ENCODE data around the gene CD2AP. TPM values are rescaled to one million over a fixed set of nuclear protein-coding genes. Genes with fewer than 3 reads are reported as not detected.

The CD2AP gene
- total and polyA plus RNA-seq, 2 experiments from 2014 or later: 9.8 to 19.2 TPM

GRCh38 chr6:47573109-47573508 is 95.5 kb downstream of the CD2AP start:
- Histone ChIP-seq H3K9me3 (ENCODE audit: low read depth) (no peaks in the 10 kb centered on the region), H3K27me3 (no peaks in the 10 kb centered on the region), H3K36me3 (peaks cover 15% of the 10 kb centered on the region), H3K4me3 (no peak overlapping the region), H3K4me1 (ENCODE audit: low read depth) (no peaks in the 10 kb centered on the region), H3K27ac (no peak overlapping the region)
- TF ChIP-seq, protein P1, sequence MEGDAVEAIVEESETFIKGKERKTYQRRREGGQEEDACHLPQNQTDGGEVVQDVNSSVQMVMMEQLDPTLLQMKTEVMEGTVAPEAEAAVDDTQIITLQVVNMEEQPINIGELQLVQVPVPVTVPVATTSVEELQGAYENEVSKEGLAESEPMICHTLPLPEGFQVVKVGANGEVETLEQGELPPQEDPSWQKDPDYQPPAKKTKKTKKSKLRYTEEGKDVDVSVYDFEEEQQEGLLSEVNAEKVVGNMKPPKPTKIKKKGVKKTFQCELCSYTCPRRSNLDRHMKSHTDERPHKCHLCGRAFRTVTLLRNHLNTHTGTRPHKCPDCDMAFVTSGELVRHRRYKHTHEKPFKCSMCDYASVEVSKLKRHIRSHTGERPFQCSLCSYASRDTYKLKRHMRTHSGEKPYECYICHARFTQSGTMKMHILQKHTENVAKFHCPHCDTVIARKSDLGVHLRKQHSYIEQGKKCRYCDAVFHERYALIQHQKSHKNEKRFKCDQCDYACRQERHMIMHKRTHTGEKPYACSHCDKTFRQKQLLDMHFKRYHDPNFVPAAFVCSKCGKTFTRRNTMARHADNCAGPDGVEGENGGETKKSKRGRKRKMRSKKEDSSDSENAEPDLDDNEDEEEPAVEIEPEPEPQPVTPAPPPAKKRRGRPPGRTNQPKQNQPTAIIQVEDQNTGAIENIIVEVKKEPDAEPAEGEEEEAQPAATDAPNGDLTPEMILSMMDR (IDR thresholded peaks at IDR 0.05; ENCODE audit: low read depth, low read length): no peak
- DNase-seq (ENCODE audit: low read depth in 1 of 2, low spot score in 1 of 2): no peak

DNA sequence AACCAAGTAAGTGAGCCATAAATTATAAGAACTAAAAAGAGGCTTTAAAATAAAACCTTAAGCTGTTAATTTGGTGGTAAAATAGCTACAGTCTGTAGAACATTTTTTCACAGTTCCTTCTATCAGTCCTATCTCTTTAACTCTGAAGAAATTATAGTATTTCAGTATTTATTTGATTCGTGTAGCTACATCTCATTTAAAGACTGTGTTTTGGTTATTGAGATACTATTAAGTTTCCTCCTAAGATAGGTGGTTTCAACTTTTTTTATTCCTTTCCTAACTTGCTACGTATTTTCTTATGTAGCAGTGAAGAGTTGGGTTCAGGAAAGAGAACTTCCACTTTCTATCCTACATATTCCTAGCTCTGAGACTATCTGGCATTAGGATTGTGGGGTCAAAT is 97.2 kb downstream of the CD2AP start:
- no peaks in the 10 kb centered on the region for H3K9me3 ChIP-seq (ENCODE audit: low read depth)
- H3K27me3 ChIP-seq: no peaks in the 10 kb centered on the region
- TF ChIP-seq, protein P1 (IDR thresholded peaks at IDR 0.05; ENCODE audit: low read depth, low read length): no peak
- H3K4me3 ChIP-seq: no peak overlapping the region
- DNase-seq (ENCODE audit: low read depth in 1 of 2, low spot score in 1 of 2): no peak
- H3K4me1 ChIP-seq (ENCODE audit: low read depth): no peaks in the 10 kb centered on the region
- H3K36me3 ChIP-seq: peaks cover 20% of the 10 kb centered on the region
- no peak overlapping the region for H3K27ac ChIP-seq

DNA sequence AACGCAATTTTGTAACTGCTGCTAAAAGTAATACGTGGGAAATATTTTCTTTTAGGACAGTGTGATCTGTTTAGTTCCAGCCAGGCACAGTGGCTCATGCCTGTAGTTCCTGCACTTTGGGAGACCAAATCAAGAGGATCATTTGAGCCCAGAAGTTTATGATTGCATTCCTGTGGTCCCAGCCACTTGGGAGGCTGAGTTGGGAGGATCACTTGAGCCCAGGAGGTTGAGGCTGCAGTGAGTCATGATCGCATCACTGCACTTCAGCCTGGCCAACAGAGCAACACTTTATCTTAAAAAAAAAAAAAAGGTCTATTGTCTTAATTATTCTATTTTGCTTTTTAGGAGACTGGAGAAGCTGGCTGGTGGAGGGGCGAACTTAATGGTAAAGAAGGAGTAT is 101.5 kb downstream of the CD2AP start:
- no peak for DNase-seq (ENCODE audit: low read depth in 1 of 2, low spot score in 1 of 2)
- no peak overlapping the region for H3K27ac ChIP-seq
- TF ChIP-seq, protein P1 (IDR thresholded peaks at IDR 0.05; ENCODE audit: low read depth, low read length): no peak
- no peak overlapping the region for H3K4me3 ChIP-seq
- no peaks in the 10 kb centered on the region for H3K4me1 ChIP-seq (ENCODE audit: low read depth)
- H3K9me3 ChIP-seq (ENCODE audit: low read depth): no peaks in the 10 kb centered on the region
- H3K27me3 ChIP-seq: no peaks in the 10 kb centered on the region
- peaks cover 33% of the 10 kb centered on the region for H3K36me3 ChIP-seq

DNA sequence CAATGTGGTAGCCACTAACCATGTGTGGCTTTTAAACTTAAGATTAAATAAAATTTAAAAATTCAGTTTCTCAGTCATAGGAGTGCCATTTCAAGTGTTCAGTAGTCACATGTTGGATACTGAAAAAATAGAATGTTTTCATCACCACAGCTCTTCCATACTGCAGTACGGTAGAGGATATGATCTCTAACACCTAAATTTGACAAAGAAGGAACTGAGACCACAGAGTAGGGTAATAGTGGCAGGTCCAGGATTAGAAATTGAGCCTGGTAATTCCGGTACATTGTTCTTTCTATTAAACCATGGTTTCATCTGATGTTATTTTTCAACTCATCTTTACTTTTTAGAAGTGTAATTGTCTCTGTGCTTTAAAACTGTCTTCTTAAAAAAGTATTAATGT is 104.0 kb downstream of the CD2AP start:
- no peak for DNase-seq (ENCODE audit: low read depth in 1 of 2, low spot score in 1 of 2)
- Histone ChIP-seq H3K4me3 (no peak overlapping the region), H3K36me3 (peaks cover 32% of the 10 kb centered on the region), H3K27me3 (no peaks in the 10 kb centered on the region), H3K27ac (no peak overlapping the region), H3K9me3 (ENCODE audit: low read depth) (no peaks in the 10 kb centered on the region), H3K4me1 (ENCODE audit: low read depth) (no peaks in the 10 kb centered on the region)
- TF ChIP-seq, protein P1 (IDR thresholded peaks at IDR 0.05; ENCODE audit: low read depth, low read length): no peak

DNA sequence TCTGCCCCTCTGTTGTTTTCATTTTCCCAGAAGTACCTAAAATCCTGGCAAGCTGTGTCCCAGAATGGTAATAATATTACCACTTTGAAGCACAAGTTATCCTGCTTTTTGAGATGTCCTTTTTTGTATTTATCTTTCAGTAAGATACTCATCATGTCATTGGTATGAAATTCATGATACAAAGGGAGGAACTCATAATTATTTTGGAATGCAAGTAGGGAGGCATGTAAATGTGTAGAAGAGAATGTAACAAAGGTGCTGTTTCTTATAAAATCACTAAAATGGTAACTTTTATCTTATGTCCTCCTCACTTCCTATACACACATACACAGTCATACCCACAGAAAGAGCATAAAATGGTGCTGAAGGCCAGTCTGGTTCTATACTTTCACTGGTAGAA is 109.9 kb downstream of the CD2AP start:
- H3K36me3 ChIP-seq: peaks cover 7% of the 10 kb centered on the region
- no peaks in the 10 kb centered on the region for H3K9me3 ChIP-seq (ENCODE audit: low read depth)
- H3K4me3 ChIP-seq: no peak overlapping the region
- no peaks in the 10 kb centered on the region for H3K4me1 ChIP-seq (ENCODE audit: low read depth)
- no peak overlapping the region for H3K27ac ChIP-seq
- TF ChIP-seq, protein P1 (IDR thresholded peaks at IDR 0.05; ENCODE audit: low read depth, low read length): no peak
- no peak for DNase-seq (ENCODE audit: low read depth in 1 of 2, low spot score in 1 of 2)
- H3K27me3 ChIP-seq: no peaks in the 10 kb centered on the region

Measured in cardiac muscle cell (in vitro differentiated cells and primary cell).